NCI-H1048 (cell line): ENCODE data around the gene SENP7.
"Not testable (repeated sequence)": the region's sequence is repeated elsewhere in the genome, so short reads cannot be mapped to it uniquely, and the experiment has no call there.

ENCODE experiments used
- DNase-seq: peaks from one replicate; lab custom pipeline; 2025; lab: John Stamatoyannopoulos, UW

Gene SENP7

GRCh38 chr3:101512646-101513418 lies at the start of gene SENP7:
Gene SENP7, minus strand, starts transcription at chr3:101513212. Its CDS starts 82 bp downstream, at chr3:101513130.
- DNase-seq = no peak

GRCh38 chr3:101561630-101562328 lies 48.8 kb upstream of the SENP7 start, which contains the start of gene TRMT10C:
Gene TRMT10C, plus strand, starts transcription at chr3:101561868. Its CDS starts 2,914 bp downstream, at chr3:101564782.
- DNase-seq = peak; percentile 77

- DNase-seq = no peak
Measured at GRCh38 chr3:101556064-101556463, 43.1 kb upstream of the SENP7 start.

- not testable (repeated sequence) for DNase-seq
Measured at GRCh38 chr3:101553381-101553780, 40.4 kb upstream of the SENP7 start.

- not testable (repeated sequence) for DNase-seq
Measured at GRCh38 chr3:101551359-101552081, 38.5 kb upstream of the SENP7 start.

GRCh38 chr3:101549473-101549872 lies 36.5 kb upstream of the SENP7 start:
- no peak for DNase-seq

GRCh38 chr3:101548527-101549105 lies 35.6 kb upstream of the SENP7 start:
- DNase-seq = no peak

GRCh38 chr3:101544161-101544850 lies 31.3 kb upstream of the SENP7 start:
- DNase-seq = no peak

GRCh38 chr3:101542957-101543356 lies 29.9 kb upstream of the SENP7 start:
- DNase-seq = no peak

- not testable (repeated sequence) for DNase-seq
Measured at GRCh38 chr3:101536955-101537354, 23.9 kb upstream of the SENP7 start.

GRCh38 chr3:101536266-101536665 lies 23.3 kb upstream of the SENP7 start:
- DNase-seq = no peak

- DNase-seq = no peak
Measured at GRCh38 chr3:101535221-101535620, 22.2 kb upstream of the SENP7 start.

- DNase-seq = no peak
Measured at GRCh38 chr3:101533603-101533968, 20.6 kb upstream of the SENP7 start.

- DNase-seq = no peak
Measured at GRCh38 chr3:101532783-101533602, 20.0 kb upstream of the SENP7 start.

GRCh38 chr3:101531473-101532086 lies 18.6 kb upstream of the SENP7 start:
- DNase-seq = no peak

GRCh38 chr3:101530686-101531047 lies 17.7 kb upstream of the SENP7 start:
- DNase-seq = no peak

GRCh38 chr3:101529816-101530685 lies 17.0 kb upstream of the SENP7 start:
- no peak for DNase-seq

GRCh38 chr3:101527906-101528305 lies 14.9 kb upstream of the SENP7 start:
- no peak for DNase-seq

- no peak for DNase-seq
Measured at GRCh38 chr3:101527441-101527840, 14.4 kb upstream of the SENP7 start.
